ENCODE measurements around the gene ZCCHC8.
"Not testable (repeated sequence)": the region's sequence is repeated elsewhere in the genome, so short reads cannot be mapped to it uniquely, and the experiment has no call there.

The ZCCHC8 gene

GRCh38 chr12:122469856-122470255 lies 30.9 kb downstream of the ZCCHC8 start:
- DNase-seq: not testable (repeated sequence)

GRCh38 chr12:122467983-122468382 lies 32.7 kb downstream of the ZCCHC8 start:
- DNase-seq: no peak

- DNase-seq: not testable (repeated sequence)
These were observed 36.3 kb downstream of the ZCCHC8 start for GRCh38 chr12:122464317-122465042.

GRCh38 chr12:122460641-122461040 lies 40.1 kb downstream of the ZCCHC8 start:
- no peak for DNase-seq

- DNase-seq: no peak
These were observed 40.7 kb downstream of the ZCCHC8 start for GRCh38 chr12:122460061-122460460.

GRCh38 chr12:122459211-122459610 lies 41.5 kb downstream of the ZCCHC8 start:
- no peak for DNase-seq

GRCh38 chr12:122458105-122459035 lies 42.4 kb downstream of the ZCCHC8 start:
- DNase-seq: no peak

GRCh38 chr12:122457627-122458026 lies 43.1 kb downstream of the ZCCHC8 start:
- no peak for DNase-seq

GRCh38 chr12:122454739-122455138 lies 46.0 kb downstream of the ZCCHC8 start:
- no peak for DNase-seq

GRCh38 chr12:122454250-122454721 lies 46.4 kb downstream of the ZCCHC8 start:
- no peak for DNase-seq

GRCh38 chr12:122452701-122453285 lies 47.9 kb downstream of the ZCCHC8 start:
- no peak for DNase-seq

GRCh38 chr12:122449317-122449716 lies 51.4 kb downstream of the ZCCHC8 start:
- no peak for DNase-seq

- not testable (repeated sequence) for DNase-seq
These were observed 52.9 kb downstream of the ZCCHC8 start for GRCh38 chr12:122447825-122448224.

- DNase-seq: not testable (repeated sequence)
These were observed 54.3 kb downstream of the ZCCHC8 start for GRCh38 chr12:122446390-122446789.

GRCh38 chr12:122444071-122444470 lies 56.7 kb downstream of the ZCCHC8 start:
- DNase-seq: not testable (repeated sequence)

GRCh38 chr12:122438822-122439221 lies 61.9 kb downstream of the ZCCHC8 start:
- not testable (repeated sequence) for DNase-seq

GRCh38 chr12:122437656-122438121 lies 63.0 kb downstream of the ZCCHC8 start:
- peak; percentile 98 for DNase-seq

GRCh38 chr12:122435186-122435585 lies 65.5 kb downstream of the ZCCHC8 start:
- DNase-seq: no peak

- DNase-seq: not testable (repeated sequence)
These were observed 71.7 kb downstream of the ZCCHC8 start for GRCh38 chr12:122429043-122429442.

GRCh38 chr12:122427403-122427802 lies 73.3 kb downstream of the ZCCHC8 start:
- DNase-seq: no peak

GRCh38 chr12:122423258-122424165 lies 77.2 kb downstream of the ZCCHC8 start:
- peak; percentile 79 for DNase-seq

- peak; percentile 78 for DNase-seq
These were observed 77.9 kb downstream of the ZCCHC8 start for GRCh38 chr12:122422730-122423257.
